Vagina (tissue), 2 donors: ENCODE data around the gene CUL9. TPM values are rescaled to one million over a fixed set of nuclear protein-coding genes. Genes with fewer than 3 reads are reported as not detected.

Experiments used
- DNase-seq, 2 donors: peaks; one replicate each; pipeline ENCODE4 v3.0.0-alpha.2; 2017; ENCODE audit errors: extremely low spot score in 2 of 2
- H3K27ac ChIP-seq: fragments of 200-600 bp; sonication (generic); one replicate; pipeline ENCODE4 v1.5.1; 2019
- H3K27me3 ChIP-seq: fragments of 200-600 bp; sonication (generic); one replicate; pipeline ENCODE4 v1.5.1; 2019
- H3K36me3 ChIP-seq, 2 donors: fragments of 200-600 bp; sonication (generic); one replicate each; pipeline ENCODE4 v1.5.1; 2017 to 2019
- H3K4me1 ChIP-seq: fragments of 200-600 bp; sonication (generic); one replicate; pipeline ENCODE4 v1.5.1; 2019
- H3K4me3 ChIP-seq, 2 donors: fragments of 200-600 bp; sonication (generic); 1 replicate in 1 of 2; 2 replicates in 1 of 2; pipeline ENCODE4 v1.5.1; 2016 to 2019
- H3K9me3 ChIP-seq: fragments of 200-600 bp; sonication (generic); one replicate; pipeline ENCODE4 v1.5.1; 2019
- POLR2A ChIP-seq, 2 donors: fragments of 450-650 bp; IDR thresholded peaks; one replicate each; pipeline ENCODE4 v1.6.1; 2017; ENCODE audit warnings: antibody characterized with exemption in 2 of 2, mild to moderate bottlenecking in 2 of 2, moderate library complexity in 2 of 2
- POLR2AphosphoS5 ChIP-seq, 2 donors: sonication (generic); formaldehyde crosslinking; IDR thresholded peaks; one replicate each; pipeline ENCODE4 v1.9.0; 2017; ENCODE audit warnings: antibody characterized with exemption in 2 of 2, mild to moderate bottlenecking in 2 of 2, low read depth in 1 of 2; ENCODE audit not compliant: insufficient read depth in 1 of 2
- intact Hi-C: fragments of 100-400 bp; cut with DNase I; formaldehyde crosslinking; loops from one replicate; pipeline ENCODE4 v1.15.1; 2023
- total RNA-seq: library from RNA; depleted of rRNA; stranded (reverse); fragments of >200 nt; gene quantifications from one replicate; pipeline ENCODE4 v1.2.3, GENCODE V29; 2016
- TF ChIP-seq, protein P1 (sequence below), 3 experiments: fragments of 450-650 bp in 2 of 3; fragments of 200-600 bp in 1 of 3; sonication (generic) in 1 of 3; IDR thresholded peaks; one replicate each; pipeline ENCODE4 v1.5.1; 2017 to 2019; ENCODE audit warnings: antibody characterized with exemption in 3 of 3, mild to moderate bottlenecking in 2 of 3, moderate library complexity in 2 of 3

The CUL9 gene
- total RNA-seq, 1 donor from 2014 or later, result 49.1 TPM

DNA sequence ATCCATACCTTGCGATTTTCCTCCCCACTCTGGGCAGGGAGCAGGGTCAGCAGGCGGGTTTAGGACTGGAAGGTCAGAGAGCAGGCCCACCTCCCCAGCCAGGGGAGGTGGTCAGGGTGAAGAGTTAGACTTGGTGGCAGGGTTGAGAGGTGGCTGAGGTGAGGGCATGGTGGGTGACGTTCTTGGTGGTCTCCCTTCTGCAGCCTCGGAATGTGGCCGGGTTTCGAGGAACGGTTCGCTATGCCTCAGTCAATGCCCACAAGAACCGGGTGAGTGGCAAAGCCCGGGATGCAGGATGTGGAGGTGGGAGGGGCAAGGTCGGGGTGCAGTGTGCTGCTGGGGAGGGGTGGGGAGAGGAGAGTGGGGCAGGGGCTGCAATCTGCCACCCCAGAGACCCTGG lies 72.8 kb downstream of the CUL9 start:
- H3K4me1 ChIP-seq, result no peaks in the 10 kb centered on the region
- TF ChIP-seq, protein P1, sequence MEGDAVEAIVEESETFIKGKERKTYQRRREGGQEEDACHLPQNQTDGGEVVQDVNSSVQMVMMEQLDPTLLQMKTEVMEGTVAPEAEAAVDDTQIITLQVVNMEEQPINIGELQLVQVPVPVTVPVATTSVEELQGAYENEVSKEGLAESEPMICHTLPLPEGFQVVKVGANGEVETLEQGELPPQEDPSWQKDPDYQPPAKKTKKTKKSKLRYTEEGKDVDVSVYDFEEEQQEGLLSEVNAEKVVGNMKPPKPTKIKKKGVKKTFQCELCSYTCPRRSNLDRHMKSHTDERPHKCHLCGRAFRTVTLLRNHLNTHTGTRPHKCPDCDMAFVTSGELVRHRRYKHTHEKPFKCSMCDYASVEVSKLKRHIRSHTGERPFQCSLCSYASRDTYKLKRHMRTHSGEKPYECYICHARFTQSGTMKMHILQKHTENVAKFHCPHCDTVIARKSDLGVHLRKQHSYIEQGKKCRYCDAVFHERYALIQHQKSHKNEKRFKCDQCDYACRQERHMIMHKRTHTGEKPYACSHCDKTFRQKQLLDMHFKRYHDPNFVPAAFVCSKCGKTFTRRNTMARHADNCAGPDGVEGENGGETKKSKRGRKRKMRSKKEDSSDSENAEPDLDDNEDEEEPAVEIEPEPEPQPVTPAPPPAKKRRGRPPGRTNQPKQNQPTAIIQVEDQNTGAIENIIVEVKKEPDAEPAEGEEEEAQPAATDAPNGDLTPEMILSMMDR (IDR thresholded peaks at IDR 0.05), result no peak
- TF ChIP-seq POLR2AphosphoS5 (IDR thresholded peaks at IDR 0.05; ENCODE audit: insufficient read depth in 1 of 2, low read depth in 1 of 2) (no peak), POLR2A (IDR thresholded peaks at IDR 0.05) (no peak)
- no peak for DNase-seq
- no peak overlapping the region for H3K27ac ChIP-seq
- H3K27me3 ChIP-seq, result no peaks in the 10 kb centered on the region
- no peaks in the 10 kb centered on the region for H3K9me3 ChIP-seq
- no peaks in the 10 kb centered on the region for H3K36me3 ChIP-seq
- intact Hi-C loops, result no loop called here
- H3K4me3 ChIP-seq, result no peak overlapping the region

DNA sequence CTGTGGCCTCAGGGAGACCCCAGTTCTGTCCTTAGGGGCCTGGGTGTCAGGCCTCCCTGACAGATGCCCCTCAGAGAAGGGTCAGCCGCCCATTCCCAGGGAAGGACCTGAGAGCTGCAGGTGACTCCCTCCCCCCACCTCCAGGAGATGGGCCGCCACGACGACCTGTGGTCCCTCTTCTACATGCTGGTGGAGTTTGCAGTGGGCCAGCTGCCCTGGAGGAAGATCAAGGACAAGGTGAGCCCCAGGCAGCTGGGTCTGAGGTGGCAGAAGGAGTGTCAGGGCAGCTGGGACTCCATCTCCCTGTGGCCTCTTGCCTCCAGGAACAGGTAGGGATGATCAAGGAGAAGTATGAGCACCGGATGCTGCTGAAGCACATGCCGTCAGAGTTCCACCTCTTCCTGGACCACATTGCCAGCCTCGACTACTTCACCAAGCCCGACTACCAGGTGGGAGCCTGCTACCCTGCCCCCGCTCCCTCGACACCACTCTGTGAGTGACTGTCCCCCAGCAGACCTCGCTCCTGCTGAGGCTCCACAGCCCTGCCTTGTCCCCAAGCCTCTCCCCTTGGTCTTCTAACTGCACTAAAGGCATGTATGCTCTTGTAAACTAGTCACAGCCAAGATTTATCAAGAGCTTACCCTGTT lies 73.5 kb downstream of the CUL9 start:
- TF ChIP-seq, protein P1 (IDR thresholded peaks at IDR 0.05), result no peak
- TF ChIP-seq POLR2AphosphoS5 (IDR thresholded peaks at IDR 0.05; ENCODE audit: insufficient read depth in 1 of 2, low read depth in 1 of 2), result no peak
- no peak for TF ChIP-seq POLR2A (IDR thresholded peaks at IDR 0.05)
- intact Hi-C loops, result no loop called here
- DNase-seq, result no peak
- Histone ChIP-seq H3K27me3 (no peaks in the 10 kb centered on the region), H3K4me3 (no peak overlapping the region), H3K4me1 (no peaks in the 10 kb centered on the region), H3K9me3 (no peaks in the 10 kb centered on the region), H3K36me3 (no peaks in the 10 kb centered on the region), H3K27ac (no peak overlapping the region)

DNA sequence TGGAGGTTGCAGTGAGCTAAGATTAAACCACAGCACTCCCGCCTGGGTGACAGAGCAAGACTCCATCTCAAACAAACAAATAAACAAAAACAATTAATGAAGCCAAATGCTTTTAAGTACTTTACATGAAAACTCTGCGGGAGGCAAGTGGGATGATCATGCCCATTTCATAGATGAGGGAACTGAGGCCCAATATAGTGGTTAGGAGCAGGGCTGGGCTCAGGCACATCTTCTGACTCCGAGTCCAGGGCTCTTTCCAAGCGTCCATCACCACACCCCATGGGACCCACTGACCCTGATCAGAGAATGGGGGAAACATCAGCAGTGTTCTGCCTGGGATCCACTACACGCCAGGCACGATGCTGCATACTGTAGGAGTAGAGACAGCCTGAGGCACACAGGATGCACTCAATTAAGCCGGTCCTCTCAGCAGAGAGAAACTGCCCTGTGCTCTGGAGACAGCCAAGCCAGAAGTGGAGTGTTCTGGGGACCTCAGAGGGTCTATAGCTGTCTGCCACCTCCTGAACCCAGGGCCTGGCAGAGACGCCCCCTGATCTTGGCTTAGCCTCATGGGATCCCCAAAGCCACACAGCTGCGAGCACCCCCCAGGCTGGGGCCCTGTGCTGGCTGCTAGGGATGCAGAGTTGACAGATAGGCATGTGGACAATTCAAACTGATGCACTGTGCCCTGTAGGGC lies 74.8 kb downstream of the CUL9 start:
- Histone ChIP-seq H3K27ac (no peak overlapping the region), H3K4me1 (no peaks in the 10 kb centered on the region), H3K4me3 (no peak overlapping the region), H3K9me3 (no peaks in the 10 kb centered on the region), H3K36me3 (no peaks in the 10 kb centered on the region), H3K27me3 (no peaks in the 10 kb centered on the region)
- no peak for DNase-seq
- intact Hi-C loops, result no loop called here
- TF ChIP-seq POLR2A (IDR thresholded peaks at IDR 0.05) (no peak), POLR2AphosphoS5 (IDR thresholded peaks at IDR 0.05; ENCODE audit: insufficient read depth in 1 of 2, low read depth in 1 of 2) (no peak)
- TF ChIP-seq, protein P1 (IDR thresholded peaks at IDR 0.05), result no peak

DNA sequence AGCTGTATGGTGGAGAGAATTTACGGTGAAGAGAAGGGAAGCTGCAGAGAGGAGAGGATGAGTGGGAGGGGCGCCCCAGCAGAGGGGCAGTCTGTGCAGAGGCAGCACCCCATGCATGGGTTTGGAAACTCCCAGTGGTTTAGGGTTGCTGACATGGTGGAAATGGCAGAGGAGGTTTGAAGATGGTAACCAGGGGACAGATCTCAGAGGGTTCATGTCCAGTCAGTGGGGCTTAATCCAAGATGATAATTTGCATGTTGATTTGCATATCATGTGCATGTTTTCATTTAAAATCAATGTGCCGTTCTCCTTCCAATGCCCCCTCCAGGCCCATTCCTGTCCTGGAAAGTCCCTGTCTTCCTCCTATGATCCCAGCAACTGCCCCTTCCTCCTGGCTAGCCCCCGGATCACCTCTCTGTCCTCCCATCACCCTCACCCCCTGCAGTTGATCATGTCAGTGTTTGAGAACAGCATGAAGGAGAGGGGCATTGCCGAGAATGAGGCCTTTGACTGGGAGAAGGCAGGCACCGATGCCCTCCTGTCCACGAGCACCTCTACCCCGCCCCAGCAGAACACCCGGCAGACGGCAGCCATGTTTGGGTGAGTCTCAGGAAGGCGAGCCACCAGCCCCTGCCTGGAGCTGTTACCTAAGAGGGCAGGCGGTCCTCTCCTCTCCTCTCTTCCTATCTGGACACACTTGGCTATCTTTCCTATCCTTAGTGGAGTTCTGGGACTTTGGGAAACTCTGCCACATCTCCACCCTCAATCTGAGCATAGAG lies 75.6 kb downstream of the CUL9 start:
- TF ChIP-seq, protein P1 (IDR thresholded peaks at IDR 0.05), result no peak
- TF ChIP-seq POLR2AphosphoS5 (IDR thresholded peaks at IDR 0.05; ENCODE audit: insufficient read depth in 1 of 2, low read depth in 1 of 2), result no peak
- no peak for TF ChIP-seq POLR2A (IDR thresholded peaks at IDR 0.05)
- Histone ChIP-seq H3K36me3 (no peaks in the 10 kb centered on the region), H3K27ac (no peak overlapping the region), H3K27me3 (no peaks in the 10 kb centered on the region), H3K9me3 (no peaks in the 10 kb centered on the region), H3K4me1 (no peaks in the 10 kb centered on the region), H3K4me3 (no peak overlapping the region)
- intact Hi-C loops, result no loop called here
- DNase-seq, result no peak
